ENCODE measurements around the gene RIMKLA. TPM values are rescaled to one million over a fixed set of nuclear protein-coding genes. Genes with fewer than 3 reads are reported as not detected.

The RIMKLA gene
- total RNA-seq, 4 donors from 2014 or later = 1.8 to 5.3 (median 3.4) TPM

GRCh38 chr1:42417166-42417565 is 36.6 kb downstream of the RIMKLA start:
- intact Hi-C loops (cut with DNase I) = no loop called here
- H3K4me3 ChIP-seq = no peak overlapping the region
- H3K4me1 ChIP-seq = peaks cover 27 to 34% (median 29%) of the 10 kb centered on the region in 4 donors
- DNase-seq (ENCODE audit: extremely low spot score) = no peak
- TF ChIP-seq POLR2AphosphoS5 (IDR thresholded peaks at IDR 0.05) (no peak), EP300 (IDR thresholded peaks at IDR 0.05) (no peak), POLR2A (IDR thresholded peaks at IDR 0.05; ENCODE audit: low read depth) (no peak), CTCF (IDR thresholded peaks at IDR 0.05) (no peak)
- no peaks in the 10 kb centered on the region for H3K27me3 ChIP-seq
- 85% methylated on average over 3 of the region's 3 CpGs for WGBS
- H3K9me3 ChIP-seq = no peaks in the 10 kb centered on the region
- no peaks in the 10 kb centered on the region for H3K36me3 ChIP-seq
- H3K27ac ChIP-seq (replicated peaks in 1 of 4) = no peak overlapping the region

- no peak overlapping the region for H3K4me3 ChIP-seq
- H3K27me3 ChIP-seq = no peaks in the 10 kb centered on the region
- DNase-seq (ENCODE audit: extremely low spot score) = no peak
- H3K9me3 ChIP-seq = no peaks in the 10 kb centered on the region
- intact Hi-C loops (cut with DNase I) = no loop called here
- no peak for TF ChIP-seq CTCF (IDR thresholded peaks at IDR 0.05)
- TF ChIP-seq EP300 (IDR thresholded peaks at IDR 0.05) = no peak
- no peak for TF ChIP-seq POLR2A (IDR thresholded peaks at IDR 0.05; ENCODE audit: low read depth)
- no peak for TF ChIP-seq POLR2AphosphoS5 (IDR thresholded peaks at IDR 0.05)
- WGBS = 88% methylated on average over 1 of the region's 1 CpG
- no peaks in the 10 kb centered on the region for H3K36me3 ChIP-seq
- no peak overlapping the region for H3K27ac ChIP-seq (replicated peaks in 1 of 4)
- H3K4me1 ChIP-seq = peaks cover 28 to 38% (median 32%) of the 10 kb centered on the region in 4 donors
These were observed 37.9 kb downstream of the RIMKLA start for GRCh38 chr1:42418516-42418915.

- peak overlapping the region; percentile 8 to 72 (median 55) for H3K27ac ChIP-seq (replicated peaks in 1 of 4)
- no peaks in the 10 kb centered on the region for H3K9me3 ChIP-seq
- H3K4me1 ChIP-seq = peaks cover 28 to 38% (median 32%) of the 10 kb centered on the region in 4 donors
- no peaks in the 10 kb centered on the region for H3K27me3 ChIP-seq
- DNase-seq (ENCODE audit: extremely low spot score) = no peak
- intact Hi-C loops (cut with DNase I) = no loop called here
- H3K36me3 ChIP-seq = no peaks in the 10 kb centered on the region
- WGBS = 67% methylated on average over 5 of the region's 5 CpGs
- no peak for TF ChIP-seq EP300 (IDR thresholded peaks at IDR 0.05)
- peak; percentile 57 to 73 for TF ChIP-seq POLR2AphosphoS5 (IDR thresholded peaks at IDR 0.05)
- H3K4me3 ChIP-seq = no peak overlapping the region
These were observed 38.7 kb downstream of the RIMKLA start for GRCh38 chr1:42419126-42419821.

GRCh38 chr1:42420121-42420520 is 39.5 kb downstream of the RIMKLA start:
- WGBS = 49% methylated on average over 7 of the region's 7 CpGs
- peak overlapping the region in 3 of 4 donors; percentile 41 to 72 (median 69) for H3K27ac ChIP-seq (replicated peaks in 1 of 4)
- no peak for TF ChIP-seq EP300 (IDR thresholded peaks at IDR 0.05)
- no peak for TF ChIP-seq CTCF (IDR thresholded peaks at IDR 0.05)
- TF ChIP-seq POLR2AphosphoS5 (IDR thresholded peaks at IDR 0.05) = peak in 1 of 2 donors; percentile 48
- TF ChIP-seq POLR2A (IDR thresholded peaks at IDR 0.05; ENCODE audit: low read depth) = no peak

GRCh38 chr1:42420911-42421585 is 40.5 kb downstream of the RIMKLA start:
- H3K36me3 ChIP-seq = no peaks in the 10 kb centered on the region
- WGBS = 5% methylated on average over 8 of the region's 10 CpGs
- peaks cover 28 to 38% (median 32%) of the 10 kb centered on the region in 4 donors for H3K4me1 ChIP-seq
- no peak for DNase-seq (ENCODE audit: extremely low spot score)
- H3K9me3 ChIP-seq = no peaks in the 10 kb centered on the region
- TF ChIP-seq POLR2AphosphoS5 (IDR thresholded peaks at IDR 0.05) = peak; percentile 29 to 67
- TF ChIP-seq EP300 (IDR thresholded peaks at IDR 0.05) = no peak
- no peaks in the 10 kb centered on the region for H3K27me3 ChIP-seq
- H3K27ac ChIP-seq (replicated peaks in 1 of 4) = peak overlapping the region in 3 of 4 donors; percentile 41 to 72 (median 69)
- intact Hi-C loops (cut with DNase I) = no loop called here
- no peak overlapping the region for H3K4me3 ChIP-seq

More at GRCh38 chr1:42420121-42420520, 39.5 kb downstream of the RIMKLA start:
- Histone ChIP-seq H3K4me3 (no peak overlapping the region), H3K27me3 (no peaks in the 10 kb centered on the region), H3K4me1 (peaks cover 28 to 38% (median 32%) of the 10 kb centered on the region in 4 donors), H3K36me3 (no peaks in the 10 kb centered on the region), H3K9me3 (no peaks in the 10 kb centered on the region)
- no peak for DNase-seq (ENCODE audit: extremely low spot score)
- intact Hi-C loops (cut with DNase I) = no loop called here
